Measurements from ENCODE around the gene COX6B2.
A peak's percentile ranks its signal among the peaks of the same experiment; 100 is the strongest.

The COX6B2 gene

DNA sequence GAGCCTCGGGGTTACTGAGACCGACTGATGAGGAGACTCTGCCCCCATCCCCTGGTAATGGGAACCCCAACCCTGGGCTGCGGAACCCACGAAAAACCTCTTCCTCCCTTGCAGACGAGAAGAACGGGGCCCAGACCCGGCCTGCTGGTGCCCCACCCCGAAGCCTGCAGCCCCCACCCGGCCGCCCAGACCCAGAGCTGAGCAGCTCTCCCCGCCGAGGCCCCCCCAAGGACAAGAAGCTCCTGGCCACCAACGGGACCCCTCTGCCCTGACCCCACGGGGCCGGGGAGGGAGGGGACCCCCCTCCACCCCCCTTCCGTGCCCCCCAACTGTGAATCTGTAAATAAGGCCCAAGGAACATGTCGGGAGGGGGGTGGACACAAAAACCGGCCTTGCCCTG, 42.7 kb downstream of the COX6B2 start:
- DNase-seq, result no peak

DNA sequence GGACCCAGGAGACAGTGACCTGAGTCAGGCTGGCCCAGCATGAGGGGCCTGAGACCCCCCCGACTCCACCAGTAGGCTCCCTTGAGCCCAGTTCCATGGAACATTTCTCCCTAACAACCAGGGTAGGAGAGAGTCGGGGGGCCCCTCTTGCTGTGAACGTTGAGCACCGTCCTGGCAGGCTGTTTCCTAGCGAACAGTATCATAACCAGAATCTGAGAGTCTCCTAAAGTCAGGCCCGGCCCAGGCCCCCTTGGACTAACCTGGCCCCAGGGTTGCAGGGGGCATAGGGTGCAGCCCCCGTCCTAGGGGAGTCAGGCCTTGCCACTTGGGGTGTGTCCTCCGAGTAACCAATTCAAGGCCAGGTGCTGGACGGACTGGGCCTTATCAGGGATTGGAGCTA, 43.1 kb downstream of the COX6B2 start:
- no peak for DNase-seq

DNA sequence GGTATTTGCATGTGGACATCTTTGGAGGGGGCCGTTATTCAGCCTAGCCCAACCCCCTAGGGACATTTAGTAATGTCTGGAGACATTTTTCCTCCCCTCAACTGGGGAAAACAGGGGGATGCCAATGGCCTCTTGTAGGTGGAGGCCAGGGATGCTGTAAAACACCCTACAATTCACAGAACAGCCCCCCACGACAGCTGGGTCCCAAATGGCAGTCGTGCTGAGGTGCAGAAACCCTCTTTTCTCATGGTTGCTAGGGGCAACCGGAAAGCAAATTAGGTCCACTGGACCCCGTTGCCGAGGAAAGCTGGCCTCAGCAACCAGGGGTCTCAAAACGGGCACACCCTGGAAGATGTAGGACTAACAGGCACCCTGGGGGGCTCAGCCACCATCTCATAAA, 44.0 kb downstream of the COX6B2 start:
- no peak for DNase-seq

DNA sequence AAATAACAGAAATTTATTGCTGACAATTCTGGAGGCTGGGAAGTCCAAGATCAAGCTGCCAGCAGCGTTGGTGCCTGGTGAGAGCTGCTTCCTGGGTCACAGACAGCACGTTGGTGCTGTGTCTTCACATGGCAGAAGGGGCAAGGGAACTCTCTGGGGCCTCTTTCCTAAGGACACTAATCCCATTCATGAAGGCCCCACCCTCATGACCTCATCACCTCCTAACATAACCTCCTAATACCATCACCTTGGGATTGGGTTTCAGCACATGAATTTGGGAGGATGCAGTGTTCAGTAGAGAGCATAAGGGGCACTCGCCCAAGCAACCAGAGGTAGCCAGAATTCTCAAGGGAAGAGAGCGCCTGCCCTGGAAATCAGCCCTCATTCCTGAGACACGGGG, 45.1 kb downstream of the COX6B2 start:
- DNase-seq, result no peak

DNA sequence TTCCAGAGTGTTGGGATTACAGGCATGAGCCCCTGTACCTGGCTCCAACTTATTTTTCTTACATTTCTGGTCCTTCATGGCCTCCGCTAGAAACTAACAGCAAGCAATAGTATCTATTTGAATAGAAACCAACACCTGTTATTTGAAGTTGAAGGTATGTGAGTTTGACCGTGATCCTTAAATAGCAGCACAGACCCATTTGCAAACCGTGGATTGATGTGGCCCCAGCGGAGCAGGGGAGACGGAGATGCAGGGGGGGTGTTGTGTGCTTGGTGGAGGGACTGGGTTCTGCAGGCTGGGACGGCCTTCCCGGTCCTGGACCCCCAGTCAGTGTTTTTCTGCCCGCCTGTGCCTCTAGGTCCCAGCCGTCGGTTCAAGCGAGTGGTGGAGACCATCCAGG, 46.2 kb downstream of the COX6B2 start:
- no peak for DNase-seq

DNA sequence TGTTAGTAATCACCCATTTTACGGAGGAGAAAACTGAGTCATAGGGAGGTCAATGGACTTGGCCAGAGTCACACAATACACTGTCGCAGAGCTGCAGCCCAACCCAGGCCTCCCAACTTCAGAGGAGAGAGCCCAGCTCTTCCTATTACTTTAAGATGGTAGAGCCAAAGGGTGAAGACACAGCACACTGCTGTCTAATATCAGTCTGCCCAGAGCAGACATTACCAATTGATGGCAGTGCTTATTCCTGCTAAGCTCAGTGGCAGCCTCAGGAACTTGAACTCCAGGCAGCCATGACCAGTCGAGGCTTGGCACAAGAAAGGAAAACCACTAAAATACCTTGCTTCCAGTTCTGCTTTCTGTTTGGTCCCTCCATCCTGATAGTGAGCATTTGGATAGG, 47.8 kb downstream of the COX6B2 start:
- no peak for DNase-seq

DNA sequence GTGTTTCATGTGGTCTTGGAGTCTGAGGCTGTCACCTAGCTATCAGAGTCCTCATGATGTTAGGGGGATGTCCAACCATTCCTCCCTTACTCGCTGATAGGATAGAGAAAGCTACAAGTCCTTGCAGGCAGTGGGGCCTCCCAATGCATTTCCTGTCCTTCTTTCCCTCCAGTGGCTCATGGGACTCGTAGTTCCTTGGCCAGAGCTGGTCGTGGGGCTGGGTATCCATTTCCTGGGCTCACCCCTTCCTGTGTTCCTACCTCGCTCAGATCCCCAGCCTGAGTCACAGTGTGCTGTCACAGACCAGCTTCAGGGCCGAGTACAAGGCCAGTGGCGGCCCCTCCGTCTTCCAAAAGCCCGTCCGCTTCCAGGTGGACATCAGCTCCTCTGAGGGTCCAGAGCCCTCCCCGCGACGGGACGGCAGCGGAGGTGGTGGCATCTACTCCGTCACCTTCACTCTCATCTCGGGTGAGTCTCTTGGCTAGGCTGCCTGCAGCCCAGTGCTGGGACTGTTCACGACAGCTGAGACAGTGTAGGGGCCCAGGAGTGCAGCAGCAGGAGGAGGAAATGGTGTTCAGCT, 48.4 kb downstream of the COX6B2 start:
- DNase-seq, result no peak

DNA sequence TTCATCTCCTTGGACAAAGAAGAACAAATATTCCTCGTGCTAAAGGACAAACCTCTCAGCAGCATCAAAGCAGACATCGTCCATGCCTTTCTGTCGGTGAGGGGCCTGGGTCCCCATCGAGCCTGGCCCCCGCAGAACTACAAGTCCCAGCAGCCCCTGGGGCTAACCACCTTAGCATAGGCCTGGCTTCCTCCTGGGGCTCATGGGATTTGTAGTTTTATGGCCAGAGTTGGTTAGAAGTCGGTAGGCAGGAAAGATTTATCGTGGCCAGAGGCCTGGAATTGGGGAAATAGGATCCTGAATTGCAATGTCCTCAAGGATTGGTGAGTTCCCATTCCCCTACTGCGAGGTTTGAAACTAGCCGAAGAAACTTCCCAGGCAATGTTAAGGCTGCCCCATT, 49.0 kb downstream of the COX6B2 start:
- peak; percentile 84 for DNase-seq

DNA sequence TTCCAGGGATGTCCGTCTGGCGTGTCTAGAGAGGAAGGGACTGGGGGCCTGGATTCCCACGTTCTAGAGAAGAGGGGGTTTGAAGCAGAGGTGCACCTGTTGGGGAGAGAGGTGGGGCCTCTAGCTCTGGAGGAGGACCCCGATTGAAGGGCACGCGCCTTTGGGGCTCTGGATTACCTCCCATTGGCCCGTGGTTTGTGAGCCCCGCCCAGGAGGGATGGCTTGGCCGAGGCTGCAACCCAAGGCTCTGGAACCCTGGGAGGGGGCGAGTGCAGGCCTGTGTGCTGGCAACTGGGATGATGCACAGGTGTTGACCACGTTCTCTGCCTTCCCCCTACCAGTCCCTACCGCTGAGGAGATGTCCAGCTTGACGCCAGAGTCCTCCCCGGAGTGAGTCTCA, 49.5 kb downstream of the COX6B2 start:
- no peak for DNase-seq

DNA sequence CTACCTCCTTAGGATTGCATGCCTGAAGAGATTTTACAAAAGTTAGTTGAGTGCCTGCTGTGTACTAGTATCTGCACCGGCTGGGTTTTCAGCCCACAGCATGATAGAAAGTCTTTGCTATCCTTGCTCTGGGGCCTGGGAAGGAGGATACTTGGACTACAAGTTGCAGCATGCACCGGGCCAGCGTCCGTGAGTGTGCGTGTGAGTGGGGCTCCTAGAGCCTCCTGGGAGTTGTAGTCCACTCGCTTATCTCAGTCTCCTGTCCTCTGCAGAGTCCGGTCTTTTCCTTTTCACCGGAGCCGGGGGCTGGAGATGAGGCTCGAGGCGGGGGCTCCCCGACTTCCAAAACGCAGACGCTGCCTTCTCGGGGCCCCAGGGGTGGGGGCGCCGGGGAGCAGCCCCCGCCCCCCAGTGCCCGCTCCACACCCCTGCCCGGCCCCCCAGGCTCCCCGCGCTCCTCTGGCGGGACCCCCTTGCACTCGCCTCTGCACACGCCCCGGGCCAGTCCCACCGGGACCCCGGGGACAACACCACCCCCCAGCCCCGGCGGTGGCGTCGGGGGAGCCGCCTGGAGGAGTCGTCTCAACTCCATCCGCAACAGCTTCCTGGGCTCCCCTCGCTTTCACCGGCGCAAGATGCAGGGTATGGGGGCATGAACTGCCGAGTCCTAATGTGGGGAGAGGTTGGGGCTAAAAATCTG, 50.1 kb downstream of the COX6B2 start:
- DNase-seq, result peak; percentile 64

DNA sequence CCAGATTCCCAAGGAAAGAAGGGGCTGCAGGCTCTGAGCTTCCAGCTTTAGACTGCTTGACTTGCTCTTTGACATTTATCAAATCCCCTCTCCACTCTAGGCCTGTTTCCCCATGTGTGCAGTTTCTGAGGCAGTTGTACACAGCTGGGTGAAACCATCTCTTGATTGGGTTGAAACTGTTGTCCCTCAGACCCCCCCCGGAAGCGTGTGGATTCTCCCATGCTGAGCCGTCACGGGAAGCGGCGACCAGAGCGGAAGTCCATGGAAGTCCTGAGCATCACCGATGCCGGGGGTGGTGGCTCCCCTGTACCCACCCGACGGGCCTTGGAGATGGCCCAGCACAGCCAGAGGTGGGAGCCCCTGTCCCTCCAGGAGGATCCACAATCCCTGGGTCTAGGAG, 51.0 kb downstream of the COX6B2 start:
- no peak for DNase-seq

DNA sequence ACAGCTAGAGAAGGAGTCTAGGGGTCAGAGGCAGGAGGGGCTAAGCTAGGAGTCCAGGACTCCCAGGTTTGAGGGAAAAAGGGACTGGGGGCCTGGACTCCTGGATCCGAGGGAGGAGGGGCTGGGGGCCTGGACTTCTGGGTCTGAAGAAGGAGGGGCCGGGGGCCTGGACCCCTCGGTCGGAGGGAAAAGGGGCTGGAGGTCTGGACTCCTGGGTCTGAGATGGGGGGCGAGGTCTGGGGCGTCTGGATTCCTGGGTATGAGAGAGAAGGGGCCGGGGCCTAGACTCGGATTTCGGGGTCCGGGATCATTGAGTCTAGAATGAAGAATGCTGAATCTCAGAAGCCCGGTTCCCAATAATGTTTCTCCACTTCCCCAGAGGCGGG, 52.2 kb downstream of the COX6B2 start:
- no peak for DNase-seq

DNA sequence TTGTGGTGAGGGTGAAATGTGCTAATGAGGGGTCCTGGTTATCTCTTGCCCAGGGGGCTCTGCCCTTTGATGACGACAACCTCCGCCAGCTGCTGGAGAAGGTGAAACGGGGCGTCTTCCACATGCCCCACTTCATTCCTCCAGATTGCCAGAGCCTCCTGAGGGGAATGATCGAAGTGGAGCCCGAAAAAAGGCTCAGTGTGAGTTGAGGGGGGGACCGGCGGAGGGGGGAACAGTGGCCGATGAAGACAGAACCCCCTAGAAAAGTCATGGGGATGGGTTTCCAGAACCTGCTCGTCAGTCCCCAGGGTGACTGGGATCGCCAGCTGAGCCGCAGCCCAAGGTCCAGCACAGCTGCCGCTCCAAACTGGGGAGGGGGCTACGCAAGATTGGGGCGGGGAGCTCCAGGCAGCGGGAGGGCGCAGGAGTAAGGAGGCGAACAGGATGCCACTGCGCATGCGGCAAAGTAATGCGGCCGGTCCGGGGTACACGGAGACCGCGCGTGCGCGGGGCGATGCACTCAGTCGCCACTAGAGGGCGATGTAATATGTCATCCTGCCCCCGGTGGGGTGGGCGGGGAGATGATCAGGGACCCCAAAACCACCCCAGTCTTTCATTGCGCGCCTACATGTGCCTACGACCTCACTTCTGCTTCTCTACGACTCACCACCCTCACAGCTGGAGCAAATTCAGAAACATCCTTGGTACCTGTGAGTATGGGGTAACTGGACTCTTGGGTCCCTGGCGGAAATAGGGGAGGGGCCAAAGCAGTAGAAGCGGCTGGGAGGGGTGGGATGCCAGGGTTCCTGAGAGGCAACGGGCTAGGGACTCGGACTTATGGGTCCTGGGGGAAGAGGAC, 52.8 kb downstream of the COX6B2 start:
- peak; percentile 98 for DNase-seq

DNA sequence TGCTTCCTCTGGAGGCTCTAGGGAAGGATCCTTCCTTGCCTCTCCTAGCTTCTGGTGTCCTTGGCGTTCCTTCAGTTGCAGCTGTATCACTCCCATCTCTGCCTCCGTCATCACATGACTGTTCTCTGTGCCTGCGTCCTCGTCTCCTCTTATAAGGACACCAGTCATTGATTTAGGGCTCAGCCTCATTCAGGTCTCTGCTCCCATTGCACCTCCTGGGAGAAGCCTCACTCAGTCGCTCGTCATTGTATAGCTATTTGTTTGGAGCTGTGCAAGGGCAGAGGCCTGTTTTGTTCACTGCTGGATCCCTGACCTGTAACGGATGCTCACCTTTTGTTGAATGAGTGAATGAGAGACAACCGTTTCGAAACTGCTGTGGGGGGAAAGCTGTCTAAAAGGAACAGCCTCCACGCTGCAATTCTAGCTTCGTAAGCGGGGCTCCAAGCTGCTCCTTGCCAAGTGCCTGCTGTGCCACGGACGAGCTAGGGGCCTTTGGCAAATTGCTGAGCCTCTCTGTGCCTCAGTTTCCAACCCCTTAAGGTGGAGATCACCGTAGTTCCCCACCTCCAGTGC, 53.5 kb downstream of the COX6B2 start:
- DNase-seq, result no peak

DNA sequence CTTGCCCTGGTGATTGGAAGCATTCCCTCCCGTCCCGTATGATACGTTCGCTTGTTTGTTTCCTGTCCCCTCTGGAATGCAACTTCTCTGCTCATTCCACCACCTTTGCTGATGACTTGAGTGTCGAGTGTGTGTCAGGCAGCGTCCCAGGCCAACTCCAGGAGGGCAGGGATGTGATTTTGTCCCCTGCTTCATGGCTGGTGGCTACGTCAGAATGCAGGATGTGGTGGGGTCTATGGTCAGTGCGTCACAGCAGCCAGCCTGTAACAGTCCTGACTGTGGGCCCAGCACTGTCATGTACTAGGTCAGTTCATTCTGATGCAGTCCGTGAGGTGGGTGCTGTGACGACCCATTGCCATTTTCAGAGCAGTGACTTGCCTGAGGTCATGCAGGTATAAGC, 54.5 kb downstream of the COX6B2 start:
- DNase-seq, result no peak
